ENCODE results near the gene TNS2. TPM values are rescaled to one million over a fixed set of nuclear protein-coding genes. Genes with fewer than 3 reads are reported as not detected.
"Not testable (repeated sequence)": the region's sequence is repeated elsewhere in the genome, so short reads cannot be mapped to it uniquely, and the experiment has no call there.

Gene TNS2
- 30.9 TPM for polyA plus RNA-seq (2013, experiment 1 of 2)
- 19.3 TPM for polyA plus RNA-seq (2013, experiment 2 of 2)

- WGBS, 2 experiments (ENCODE audit: insufficient coverage in 2 of 2), result 7 to 19% methylated on average over 10 of the region's 20 CpGs
- Histone ChIP-seq H3K4me1 (ENCODE audit: control insufficient read depth, insufficient read depth, low read length, poor library complexity, severe bottlenecking) (peaks cover 70% of the 10 kb centered on the region), H3K4me3 (ENCODE audit: extremely low read depth, insufficient read depth, low read length, poor library complexity, severe bottlenecking) (peak within 1 kb of the TSS; percentile 43)
These were observed at the start of gene TNS2 for GRCh38 chr12:53049571-53050318. TSS of gene TNS2 (plus strand) at chr12:53050065. CDS start at chr12:53050186, 121 bp downstream.

GRCh38 chr12:53004178-53004577 lies 45.7 kb upstream of the TNS2 start:
- Histone ChIP-seq H3K36me3 (ENCODE audit: control insufficient read depth, insufficient read depth, low read length) (peaks cover 19% of the 10 kb centered on the region), H3K27ac (ENCODE audit: low read depth, low read length, severe bottlenecking) (peak overlapping the region; percentile 93), H3K4me1 (ENCODE audit: control insufficient read depth, insufficient read depth, low read length, poor library complexity, severe bottlenecking) (peaks cover 5% of the 10 kb centered on the region), H3K4me3 (ENCODE audit: extremely low read depth, insufficient read depth, low read length, poor library complexity, severe bottlenecking) (no peak overlapping the region), H3K9me3 (ENCODE audit: control insufficient read depth, low read length) (no peaks in the 10 kb centered on the region)
- WGBS, 2 experiments (ENCODE audit: insufficient coverage in 2 of 2), result 47 to 50% methylated on average over 3 to 4 of the region's 5 CpGs

More at GRCh38 chr12:53049571-53050318, at the start of gene TNS2:
- Histone ChIP-seq H3K27ac (ENCODE audit: low read depth, low read length, severe bottlenecking) (peak within 1 kb of the TSS; percentile 95), H3K36me3 (ENCODE audit: control insufficient read depth, insufficient read depth, low read length) (peaks cover 4% of the 10 kb centered on the region), H3K9me3 (ENCODE audit: control insufficient read depth, low read length) (no peaks in the 10 kb centered on the region)

- H3K4me1 ChIP-seq (ENCODE audit: control insufficient read depth, insufficient read depth, low read length, poor library complexity, severe bottlenecking), result peaks cover 5% of the 10 kb centered on the region
- no peaks in the 10 kb centered on the region for H3K9me3 ChIP-seq (ENCODE audit: control insufficient read depth, low read length)
- WGBS, 2 experiments (ENCODE audit: insufficient coverage in 2 of 2), result 89% methylated on average over 2 of the region's 2 CpGs
- peak overlapping the region; percentile 93 for H3K27ac ChIP-seq (ENCODE audit: low read depth, low read length, severe bottlenecking)
- H3K4me3 ChIP-seq (ENCODE audit: extremely low read depth, insufficient read depth, low read length, poor library complexity, severe bottlenecking), result peak overlapping the region; percentile 91
- peaks cover 23% of the 10 kb centered on the region for H3K36me3 ChIP-seq (ENCODE audit: control insufficient read depth, insufficient read depth, low read length)
These were observed 45.3 kb upstream of the TNS2 start for GRCh38 chr12:53004582-53004981.

GRCh38 chr12:53005215-53005985 lies 44.5 kb upstream of the TNS2 start:
- WGBS, 2 experiments (ENCODE audit: insufficient coverage in 2 of 2), result 6 to 11% methylated on average over 12 to 17 of the region's 28 CpGs
- H3K9me3 ChIP-seq (ENCODE audit: control insufficient read depth, low read length), result no peaks in the 10 kb centered on the region
- H3K4me3 ChIP-seq (ENCODE audit: extremely low read depth, insufficient read depth, low read length, poor library complexity, severe bottlenecking), result peak overlapping the region; percentile 91
- peaks cover 31% of the 10 kb centered on the region for H3K36me3 ChIP-seq (ENCODE audit: control insufficient read depth, insufficient read depth, low read length)
- H3K4me1 ChIP-seq (ENCODE audit: control insufficient read depth, insufficient read depth, low read length, poor library complexity, severe bottlenecking), result peaks cover 10% of the 10 kb centered on the region
- H3K27ac ChIP-seq (ENCODE audit: low read depth, low read length, severe bottlenecking), result peak overlapping the region; percentile 93

GRCh38 chr12:53005986-53006809 lies 43.7 kb upstream of the TNS2 start, which contains the start of gene EIF4B:
TSS of gene EIF4B (plus strand) at chr12:53006456. CDS start at chr12:53006484, 28 bp downstream.
- no peaks in the 10 kb centered on the region for H3K9me3 ChIP-seq (ENCODE audit: control insufficient read depth, low read length)
- H3K36me3 ChIP-seq (ENCODE audit: control insufficient read depth, insufficient read depth, low read length), result peaks cover 39% of the 10 kb centered on the region
- peaks cover 10% of the 10 kb centered on the region for H3K4me1 ChIP-seq (ENCODE audit: control insufficient read depth, insufficient read depth, low read length, poor library complexity, severe bottlenecking)
- WGBS, 2 experiments (ENCODE audit: insufficient coverage in 2 of 2), result 0 to 1% methylated on average over 28 to 50 of the region's 64 CpGs
- peak within 1 kb of the TSS; percentile 93 for H3K27ac ChIP-seq (ENCODE audit: low read depth, low read length, severe bottlenecking)
- peak within 1 kb of the TSS; percentile 91 for H3K4me3 ChIP-seq (ENCODE audit: extremely low read depth, insufficient read depth, low read length, poor library complexity, severe bottlenecking)

- H3K27ac ChIP-seq (ENCODE audit: low read depth, low read length, severe bottlenecking), result peak overlapping the region; percentile 93
- H3K4me3 ChIP-seq (ENCODE audit: extremely low read depth, insufficient read depth, low read length, poor library complexity, severe bottlenecking), result peak overlapping the region; percentile 91
- peaks cover 45% of the 10 kb centered on the region for H3K36me3 ChIP-seq (ENCODE audit: control insufficient read depth, insufficient read depth, low read length)
- H3K9me3 ChIP-seq (ENCODE audit: control insufficient read depth, low read length), result no peaks in the 10 kb centered on the region
- WGBS, 2 experiments (ENCODE audit: insufficient coverage in 2 of 2), result 0 to 1% methylated on average over 15 to 34 of the region's 38 CpGs
- H3K4me1 ChIP-seq (ENCODE audit: control insufficient read depth, insufficient read depth, low read length, poor library complexity, severe bottlenecking), result peaks cover 10% of the 10 kb centered on the region
These were observed 43.0 kb upstream of the TNS2 start for GRCh38 chr12:53006810-53007309.

GRCh38 chr12:53007343-53007742 lies 42.5 kb upstream of the TNS2 start:
- H3K4me3 ChIP-seq (ENCODE audit: extremely low read depth, insufficient read depth, low read length, poor library complexity, severe bottlenecking), result peak overlapping the region; percentile 91
- no peak overlapping the region for H3K27ac ChIP-seq (ENCODE audit: low read depth, low read length, severe bottlenecking)
- H3K36me3 ChIP-seq (ENCODE audit: control insufficient read depth, insufficient read depth, low read length), result peaks cover 50% of the 10 kb centered on the region
- WGBS, 2 experiments (ENCODE audit: insufficient coverage in 2 of 2), result no CpG with 5 or more reads among the region's 4 CpGs
- peaks cover 10% of the 10 kb centered on the region for H3K4me1 ChIP-seq (ENCODE audit: control insufficient read depth, insufficient read depth, low read length, poor library complexity, severe bottlenecking)
- H3K9me3 ChIP-seq (ENCODE audit: control insufficient read depth, low read length), result no peaks in the 10 kb centered on the region

GRCh38 chr12:53008760-53009159 lies 41.1 kb upstream of the TNS2 start:
- not testable (repeated sequence) for H3K4me3 ChIP-seq (ENCODE audit: extremely low read depth, insufficient read depth, low read length, poor library complexity, severe bottlenecking)
- WGBS, 2 experiments (ENCODE audit: insufficient coverage in 2 of 2), result 87 to 90% methylated on average over 12 to 13 of the region's 15 CpGs

GRCh38 chr12:53010955-53011354 lies 38.9 kb upstream of the TNS2 start:
- no peaks in the 10 kb centered on the region for H3K9me3 ChIP-seq (ENCODE audit: control insufficient read depth, low read length)
- H3K4me3 ChIP-seq (ENCODE audit: extremely low read depth, insufficient read depth, low read length, poor library complexity, severe bottlenecking), result no peak overlapping the region
- 86 to 100% methylated on average over 1 to 2 of the region's 2 CpGs for WGBS, 2 experiments (ENCODE audit: insufficient coverage in 2 of 2)
- H3K27ac ChIP-seq (ENCODE audit: low read depth, low read length, severe bottlenecking), result no peak overlapping the region
- peaks cover 8% of the 10 kb centered on the region for H3K4me1 ChIP-seq (ENCODE audit: control insufficient read depth, insufficient read depth, low read length, poor library complexity, severe bottlenecking)
- H3K36me3 ChIP-seq (ENCODE audit: control insufficient read depth, insufficient read depth, low read length), result peaks cover 82% of the 10 kb centered on the region

More at GRCh38 chr12:53008760-53009159, 41.1 kb upstream of the TNS2 start:
- peaks cover 61% of the 10 kb centered on the region for H3K36me3 ChIP-seq (ENCODE audit: control insufficient read depth, insufficient read depth, low read length)
- not testable (repeated sequence) for H3K9me3 ChIP-seq (ENCODE audit: control insufficient read depth, low read length); H3K27ac ChIP-seq (ENCODE audit: low read depth, low read length, severe bottlenecking)
- H3K4me1 ChIP-seq (ENCODE audit: control insufficient read depth, insufficient read depth, low read length, poor library complexity, severe bottlenecking), result peaks cover 10% of the 10 kb centered on the region

GRCh38 chr12:53011889-53012288 lies 38.0 kb upstream of the TNS2 start:
- H3K27ac ChIP-seq (ENCODE audit: low read depth, low read length, severe bottlenecking), result no peak overlapping the region
- H3K36me3 ChIP-seq (ENCODE audit: control insufficient read depth, insufficient read depth, low read length), result peaks cover 91% of the 10 kb centered on the region
- no peak overlapping the region for H3K4me3 ChIP-seq (ENCODE audit: extremely low read depth, insufficient read depth, low read length, poor library complexity, severe bottlenecking)
- WGBS, 2 experiments (ENCODE audit: insufficient coverage in 2 of 2), result 95% methylated on average over 3 of the region's 3 CpGs; no CpG with 5 or more reads in 1 of the 2 experiments
- H3K9me3 ChIP-seq (ENCODE audit: control insufficient read depth, low read length), result no peaks in the 10 kb centered on the region
- peaks cover 8% of the 10 kb centered on the region for H3K4me1 ChIP-seq (ENCODE audit: control insufficient read depth, insufficient read depth, low read length, poor library complexity, severe bottlenecking)
